ENCODE results near the gene RIOX2. TPM values are rescaled to one million over a fixed set of nuclear protein-coding genes. Genes with fewer than 3 reads are reported as not detected.

Gene RIOX2
- total and polyA plus RNA-seq, 2 of the 8 experiments (the other 6 are each of a cell fraction or from before 2014, with no cell fraction given), result 3.8 to 16.4 TPM

- TF ChIP-seq CTBP2 (IDR thresholded peaks at IDR 0.05; ENCODE audit: borderline replicate concordance, insufficient read depth, insufficient read length, low read length), result no peak
- no peak for TF ChIP-seq TAF1 (IDR thresholded peaks at IDR 0.05; ENCODE audit: low read depth, low read length)
- TF ChIP-seq SP1 (IDR thresholded peaks at IDR 0.05; ENCODE audit: low read depth, low read length), result no peak
These were observed 20.4 kb upstream of the RIOX2 start (continued) for GRCh38 chr3:97992547-97993173.
